Mesendoderm (in vitro differentiated cells): Measurements from ENCODE around the gene TCERG1L.
A peak's percentile ranks its signal among the peaks of the same experiment; 100 is the strongest.

Source experiments
- DNase-seq: peaks from one replicate; pipeline ENCODE4 v3.0.0; 2013
- H2AK5ac ChIP-seq: 2 replicates; pipeline ENCODE4 v1.6.1; 2013; ENCODE audit warnings: low read length, inconsistent platforms
- H2BK120ac ChIP-seq: 2 replicates; pipeline ENCODE4 v1.6.1; 2013; ENCODE audit warnings: low read depth, mild to moderate bottlenecking, low read length, moderate library complexity, mixed read lengths
- H2BK15ac ChIP-seq: replicated peaks from 2 replicates; pipeline ENCODE4 v1.6.1; 2013; ENCODE audit warnings: low read depth, mild to moderate bottlenecking, moderate library complexity
- H2BK5ac ChIP-seq: 2 replicates; pipeline ENCODE4 v1.6.1; 2013; ENCODE audit warnings: low read length, inconsistent platforms
- H3K18ac ChIP-seq: 2 replicates; pipeline ENCODE4 v1.6.1; 2013; ENCODE audit warnings: mild to moderate bottlenecking, low read length, mixed read lengths
- H3K23ac ChIP-seq: one replicate; pipeline ENCODE4 v1.6.1; 2013; ENCODE audit warnings: low read length
- H3K27ac ChIP-seq: 2 replicates; pipeline ENCODE4 v1.5.1; 2013; ENCODE audit warnings: low read depth, mild to moderate bottlenecking, inconsistent platforms, low read length, moderate library complexity
- H3K27me3 ChIP-seq: 2 replicates; pipeline ENCODE4 v1.6.1; 2013; ENCODE audit warnings: low read length, control low read depth, mild to moderate bottlenecking, inconsistent platforms; ENCODE audit not compliant: insufficient read depth, poor library complexity
- H3K36me3 ChIP-seq: 2 replicates; pipeline ENCODE4 v1.6.1; 2013; ENCODE audit warnings: low read length, inconsistent platforms; ENCODE audit not compliant: control insufficient read depth, insufficient read depth
- H3K4ac ChIP-seq: one replicate; pipeline ENCODE4 v1.6.1; 2013; ENCODE audit warnings: low read depth, mild to moderate bottlenecking, low read length, moderate library complexity
- H3K4me1 ChIP-seq: 2 replicates; pipeline ENCODE4 v1.6.1; 2013; ENCODE audit warnings: low read depth, low read length, inconsistent platforms; ENCODE audit not compliant: control insufficient read depth
- H3K4me2 ChIP-seq: 2 replicates; pipeline ENCODE4 v1.6.1; 2013; ENCODE audit warnings: low read length
- H3K4me3 ChIP-seq: 2 replicates; pipeline ENCODE4 v1.5.1; 2013; ENCODE audit warnings: mild to moderate bottlenecking, low read length
- H3K56ac ChIP-seq: one replicate; pipeline ENCODE4 v1.6.1; 2013; ENCODE audit warnings: low read length
- H3K79me1 ChIP-seq: 2 replicates; pipeline ENCODE4 v1.6.1; 2013; ENCODE audit warnings: low read length, inconsistent platforms
- H3K79me2 ChIP-seq: 2 replicates; pipeline ENCODE4 v1.6.1; 2013; ENCODE audit warnings: mild to moderate bottlenecking, low read length; ENCODE audit not compliant: control insufficient read depth, insufficient read depth
- H3K9ac ChIP-seq: 2 replicates; pipeline ENCODE4 v1.6.1; 2013; ENCODE audit warnings: low read length, inconsistent platforms
- H4K5ac ChIP-seq: one replicate; pipeline ENCODE4 v1.6.1; 2013; ENCODE audit warnings: low read length
- H4K8ac ChIP-seq: one replicate; pipeline ENCODE4 v1.6.1; 2013; ENCODE audit warnings: low read depth, mild to moderate bottlenecking, control low read depth, low read length, moderate library complexity
- WGBS: extraction: QIAGEN DNeasy Blood & Tissue Kit; methylation state at CpG from one replicate; pipeline ENCODE4 v1.1.7; 2013; ENCODE audit warnings: low lambda C conversion rate, missing lambda C conversion rate; ENCODE audit not compliant: insufficient coverage; ENCODE audit errors: extremely low coverage; 5-methylcytosine and 5-hydroxymethylcytosine counted together

The TCERG1L gene

GRCh38 chr10:131314799-131315198 is 3.3 kb upstream of the TCERG1L start:
- no peak for DNase-seq
- H3K18ac ChIP-seq = no peak overlapping the region
- no peaks in the 10 kb centered on the region for H3K36me3 ChIP-seq
- H3K23ac ChIP-seq = no peak overlapping the region
- H3K79me1 ChIP-seq = no peaks in the 10 kb centered on the region
- H4K5ac ChIP-seq = no peak overlapping the region
- peaks cover 5% of the 10 kb centered on the region for H3K4me1 ChIP-seq
- no peak overlapping the region for H3K9ac ChIP-seq
- no peak overlapping the region for H3K4me3 ChIP-seq
- H3K27ac ChIP-seq = no peak overlapping the region
- H3K4me2 ChIP-seq = no peak overlapping the region
- no peak overlapping the region for H2BK120ac ChIP-seq
- no peaks in the 10 kb centered on the region for H3K27me3 ChIP-seq
- H2AK5ac ChIP-seq = no peak overlapping the region
- H2BK15ac ChIP-seq = no peak overlapping the region
- H3K56ac ChIP-seq = no peak overlapping the region
- no CpG with 5 or more reads among the region's 10 CpGs for WGBS
- H3K79me2 ChIP-seq = no peaks in the 10 kb centered on the region
- H2BK5ac ChIP-seq = no peak overlapping the region
- H3K4ac ChIP-seq = peak overlapping the region; percentile 38
- H4K8ac ChIP-seq = no peak overlapping the region

- Histone ChIP-seq H3K4me2 (no peak overlapping the region), H3K4ac (no peak overlapping the region), H2BK15ac (no peak overlapping the region), H3K18ac (no peak overlapping the region), H3K4me3 (no peak overlapping the region), H4K5ac (no peak overlapping the region), H3K9ac (no peak overlapping the region), H3K27ac (no peak overlapping the region), H4K8ac (no peak overlapping the region), H2AK5ac (no peak overlapping the region), H3K36me3 (no peaks in the 10 kb centered on the region), H2BK5ac (no peak overlapping the region), H3K4me1 (peaks cover 5% of the 10 kb centered on the region), H3K27me3 (no peaks in the 10 kb centered on the region), H3K79me1 (no peaks in the 10 kb centered on the region), H3K79me2 (no peaks in the 10 kb centered on the region), H3K23ac (no peak overlapping the region), H3K56ac (no peak overlapping the region), H2BK120ac (no peak overlapping the region)
- no peak for DNase-seq
- no CpG with 5 or more reads among the region's 3 CpGs for WGBS
These were observed 2.6 kb upstream of the TCERG1L start for GRCh38 chr10:131314148-131314547.

- H3K4ac ChIP-seq = no peak overlapping the region
- WGBS = no CpG with 5 or more reads among the region's 6 CpGs
- H3K18ac ChIP-seq = no peak overlapping the region
- no peak overlapping the region for H3K23ac ChIP-seq
- no peak overlapping the region for H3K56ac ChIP-seq
- no peak overlapping the region for H4K8ac ChIP-seq
- peaks cover 5% of the 10 kb centered on the region for H3K4me1 ChIP-seq
- no peaks in the 10 kb centered on the region for H3K27me3 ChIP-seq
- H3K36me3 ChIP-seq = no peaks in the 10 kb centered on the region
- H3K4me3 ChIP-seq = no peak overlapping the region
- H2BK5ac ChIP-seq = no peak overlapping the region
- no peaks in the 10 kb centered on the region for H3K79me2 ChIP-seq
- DNase-seq = no peak
- no peak overlapping the region for H2BK120ac ChIP-seq
- no peaks in the 10 kb centered on the region for H3K79me1 ChIP-seq
- H3K9ac ChIP-seq = no peak overlapping the region
- H4K5ac ChIP-seq = no peak overlapping the region
- H3K27ac ChIP-seq = no peak overlapping the region
- H3K4me2 ChIP-seq = no peak overlapping the region
- no peak overlapping the region for H2BK15ac ChIP-seq
- no peak overlapping the region for H2AK5ac ChIP-seq
These were observed 1.9 kb upstream of the TCERG1L start for GRCh38 chr10:131313377-131313776.

- no CpG with 5 or more reads among the region's 32 CpGs for WGBS
- Histone ChIP-seq H2BK15ac (no peak overlapping the region), H2BK120ac (no peak overlapping the region), H3K27ac (peak overlapping the region; percentile 77), H3K79me1 (no peaks in the 10 kb centered on the region), H3K79me2 (no peaks in the 10 kb centered on the region), H3K4ac (no peak overlapping the region), H3K23ac (no peak overlapping the region), H3K9ac (peak overlapping the region; percentile 68), H3K4me3 (peak overlapping the region; percentile 11), H3K4me2 (peak overlapping the region; percentile 42), H3K36me3 (no peaks in the 10 kb centered on the region), H3K18ac (peak overlapping the region; percentile 83), H3K27me3 (no peaks in the 10 kb centered on the region), H3K56ac (peak overlapping the region; percentile 82), H2AK5ac (no peak overlapping the region), H3K4me1 (peaks cover 5% of the 10 kb centered on the region), H2BK5ac (no peak overlapping the region), H4K5ac (no peak overlapping the region), H4K8ac (peak overlapping the region; percentile 7)
- peak; percentile 92 for DNase-seq
These were observed 936 bp upstream of the TCERG1L start for GRCh38 chr10:131312478-131312836.

GRCh38 chr10:131311402-131311660 is 190 bp downstream of the TCERG1L start:
- Histone ChIP-seq H3K27me3 (no peaks in the 10 kb centered on the region), H2AK5ac (no peak overlapping the region), H3K4ac (no peak overlapping the region), H3K79me1 (no peaks in the 10 kb centered on the region), H3K23ac (no peak overlapping the region), H2BK120ac (no peak overlapping the region), H3K18ac (peak overlapping the region; percentile 5), H2BK5ac (no peak overlapping the region), H2BK15ac (no peak overlapping the region), H3K56ac (peak overlapping the region; percentile 82), H3K79me2 (no peaks in the 10 kb centered on the region), H3K36me3 (no peaks in the 10 kb centered on the region), H4K8ac (no peak overlapping the region), H4K5ac (no peak overlapping the region), H3K9ac (peak overlapping the region; percentile 65), H3K4me3 (no peak overlapping the region), H3K4me2 (no peak overlapping the region), H3K4me1 (peaks cover 5% of the 10 kb centered on the region), H3K27ac (no peak overlapping the region)
- DNase-seq = no peak
- no CpG with 5 or more reads among the region's 36 CpGs for WGBS

- Histone ChIP-seq H3K4me1 (peaks cover 5% of the 10 kb centered on the region), H3K9ac (peak overlapping the region; percentile 65), H3K18ac (peak overlapping the region; percentile 5), H2BK15ac (no peak overlapping the region), H3K79me1 (no peaks in the 10 kb centered on the region), H3K4me2 (peak overlapping the region; percentile 41), H3K27me3 (no peaks in the 10 kb centered on the region), H3K56ac (peak overlapping the region; percentile 82), H3K23ac (no peak overlapping the region), H3K27ac (no peak overlapping the region), H4K5ac (no peak overlapping the region), H2AK5ac (no peak overlapping the region), H3K4ac (no peak overlapping the region), H2BK120ac (no peak overlapping the region), H4K8ac (no peak overlapping the region), H3K4me3 (peak overlapping the region; percentile 31), H3K79me2 (no peaks in the 10 kb centered on the region), H3K36me3 (no peaks in the 10 kb centered on the region), H2BK5ac (no peak overlapping the region)
- WGBS = no CpG with 5 or more reads among the region's 76 CpGs
- DNase-seq = peak; percentile 55
These were observed 745 bp downstream of the TCERG1L start for GRCh38 chr10:131310551-131311401.
